SKM-1 (cell line): Measurements from ENCODE around the gene MTFMT.
A peak's percentile ranks its signal among the peaks of the same experiment; 100 is the strongest.
"Not testable (repeated sequence)": the region's sequence is repeated elsewhere in the genome, so short reads cannot be mapped to it uniquely, and the experiment has no call there.

ENCODE experiments used
- DNase-seq: peaks from one replicate; lab custom pipeline; 2025; ENCODE audit not compliant: unreplicated experiment; lab: John Stamatoyannopoulos, UW

Gene MTFMT

DNA sequence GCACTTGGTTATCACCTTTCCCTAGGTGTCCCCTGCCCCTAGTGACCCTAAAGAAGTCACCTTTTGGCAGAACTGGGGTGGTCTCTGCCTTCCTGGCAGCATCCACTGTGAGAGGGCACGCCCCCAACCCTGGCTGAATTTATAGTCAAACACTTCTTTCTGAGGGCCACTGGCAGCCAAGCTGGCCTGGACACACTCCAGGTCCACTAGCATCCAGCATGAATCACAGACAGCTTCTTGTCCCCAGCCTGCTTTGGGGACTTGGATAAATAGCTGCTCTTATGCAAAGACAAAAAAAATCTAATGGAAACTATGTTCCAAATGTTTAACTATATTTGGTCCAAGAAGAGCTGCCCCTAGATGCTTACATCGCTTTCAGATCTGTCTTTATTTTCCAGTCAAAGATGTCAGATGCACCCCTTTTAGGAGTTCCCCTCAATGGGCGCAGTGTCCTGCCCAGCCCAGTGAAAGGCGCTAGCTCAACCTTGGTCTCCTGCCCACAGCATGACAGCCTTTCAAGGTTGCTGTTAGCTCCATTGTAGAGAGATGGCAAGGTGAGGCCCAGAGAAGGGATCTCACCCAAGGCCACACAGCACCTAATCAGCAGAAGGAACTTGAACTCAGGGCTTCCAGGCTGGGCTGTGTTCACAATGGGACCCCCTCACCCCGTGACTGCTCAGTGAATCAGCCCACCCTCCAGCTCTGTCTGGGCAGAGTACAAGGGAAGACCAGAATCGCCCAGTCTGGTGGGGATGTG, 31.4 kb upstream of the MTFMT start:
- DNase-seq = no peak

DNA sequence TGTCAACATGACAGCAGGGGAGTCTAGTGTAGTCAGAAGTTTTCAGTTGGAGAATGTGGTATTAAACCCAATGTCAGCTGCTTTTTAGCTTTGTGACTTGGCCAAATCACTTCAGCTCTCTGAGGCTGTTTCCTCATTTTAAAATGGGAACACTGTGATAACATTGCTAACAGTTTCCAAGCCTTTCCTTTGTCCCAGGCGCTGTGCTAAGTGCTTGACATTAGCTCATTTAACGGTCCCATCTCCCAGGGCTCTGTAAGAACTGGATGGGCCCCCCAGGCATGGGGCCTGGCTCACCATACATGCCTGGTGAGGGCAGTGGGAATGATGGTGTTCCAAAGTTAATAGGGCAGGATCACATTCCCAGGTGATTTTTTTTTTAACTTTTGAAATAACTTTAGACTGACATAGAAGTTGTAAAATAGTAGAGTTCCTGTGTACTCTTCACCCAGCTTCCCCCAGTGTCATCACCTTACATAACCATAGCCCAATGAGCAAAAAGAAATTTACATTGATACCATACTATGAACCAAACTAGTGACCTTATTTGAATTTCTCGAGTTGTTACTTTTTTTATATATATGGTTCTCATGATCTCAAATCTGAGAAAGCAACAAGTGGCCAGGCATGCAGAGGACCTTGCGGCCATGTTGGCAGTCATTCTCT, 30.6 kb upstream of the MTFMT start:
- DNase-seq = no peak

DNA sequence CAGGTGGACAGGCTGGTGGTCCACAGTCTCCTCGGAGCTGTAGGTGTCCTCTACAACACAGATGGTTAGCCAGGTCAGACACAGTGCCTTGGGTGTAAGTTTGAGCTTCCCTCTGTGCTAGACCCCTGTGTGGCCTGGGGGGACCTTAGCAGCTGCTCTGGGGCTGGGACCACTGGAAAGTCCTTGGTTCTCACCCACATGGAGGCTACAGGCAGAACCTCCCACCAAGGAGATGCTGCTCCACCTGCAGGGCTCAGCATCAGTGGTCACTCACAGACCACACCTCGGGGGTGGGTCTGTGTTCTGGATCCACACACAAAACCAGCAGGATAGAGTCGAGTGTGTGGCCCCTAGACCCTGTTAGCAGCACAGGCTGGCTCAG, 29.9 kb upstream of the MTFMT start:
- DNase-seq = no peak

DNA sequence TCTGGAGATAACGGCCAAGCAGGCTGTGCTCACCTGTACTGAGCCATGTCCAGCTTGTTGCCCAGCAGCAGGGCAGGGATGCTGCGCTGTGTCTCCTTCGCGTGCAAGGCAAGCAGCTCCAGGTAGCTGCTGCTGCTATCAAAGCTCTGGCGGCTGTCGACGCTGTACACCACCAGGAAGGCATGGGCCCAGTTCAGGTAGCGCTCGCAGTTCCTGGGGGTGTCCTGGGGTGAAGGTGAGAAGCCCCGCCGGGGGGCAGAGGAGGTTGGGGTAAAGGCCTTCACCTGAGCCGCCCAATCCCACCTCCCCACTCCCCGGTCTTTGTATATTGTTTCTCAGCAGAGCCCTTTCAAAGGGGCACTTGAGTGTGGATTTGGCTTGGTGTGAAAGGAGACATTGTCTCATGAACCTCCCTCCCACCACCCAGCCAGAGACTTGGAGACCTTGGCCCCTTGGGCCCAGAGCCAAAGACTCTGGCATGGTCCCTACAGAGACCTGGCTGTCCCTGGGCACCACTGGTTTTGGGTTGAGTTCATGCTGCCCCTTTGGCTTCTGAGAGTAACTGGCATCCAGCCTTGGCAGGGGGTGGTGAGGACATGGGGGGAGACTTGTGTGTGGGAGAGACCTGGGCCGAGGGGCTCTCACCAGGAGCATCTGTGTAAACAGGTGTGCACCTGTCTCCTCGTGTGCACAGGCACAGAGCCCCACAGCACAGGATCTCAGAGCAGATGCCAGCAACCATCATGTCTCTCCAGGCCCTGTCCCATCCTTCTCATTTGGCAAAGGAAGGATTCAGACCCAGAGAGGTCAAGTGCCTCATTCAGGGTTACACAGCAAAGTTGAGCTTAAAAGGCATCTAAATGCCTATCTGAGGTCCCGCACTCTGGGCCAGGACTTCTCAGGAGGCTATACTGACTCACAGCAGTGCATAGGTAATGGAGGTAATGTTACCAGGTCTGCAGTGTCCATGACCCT, 29.2 kb upstream of the MTFMT start:
- no peak for DNase-seq

DNA sequence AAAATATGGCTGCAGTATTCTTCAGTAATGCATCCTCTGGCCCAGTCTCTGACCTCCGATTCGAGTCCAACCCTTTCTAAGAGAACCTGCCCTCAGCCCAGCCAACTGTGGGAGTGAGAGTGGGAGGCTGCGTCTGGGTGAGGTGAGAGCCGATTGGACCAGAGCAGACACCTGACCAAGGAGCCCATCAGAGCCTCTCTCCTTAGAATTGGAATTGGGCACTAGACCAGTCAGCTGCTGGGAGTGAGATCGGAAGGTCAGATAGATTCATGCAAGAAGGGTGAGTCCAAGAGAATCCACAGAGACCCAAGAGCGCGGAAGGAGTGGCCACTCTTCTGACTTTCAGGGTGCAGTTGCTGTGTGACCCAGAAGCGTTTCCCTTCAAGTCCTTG, 28.1 kb upstream of the MTFMT start:
- DNase-seq = no peak

DNA sequence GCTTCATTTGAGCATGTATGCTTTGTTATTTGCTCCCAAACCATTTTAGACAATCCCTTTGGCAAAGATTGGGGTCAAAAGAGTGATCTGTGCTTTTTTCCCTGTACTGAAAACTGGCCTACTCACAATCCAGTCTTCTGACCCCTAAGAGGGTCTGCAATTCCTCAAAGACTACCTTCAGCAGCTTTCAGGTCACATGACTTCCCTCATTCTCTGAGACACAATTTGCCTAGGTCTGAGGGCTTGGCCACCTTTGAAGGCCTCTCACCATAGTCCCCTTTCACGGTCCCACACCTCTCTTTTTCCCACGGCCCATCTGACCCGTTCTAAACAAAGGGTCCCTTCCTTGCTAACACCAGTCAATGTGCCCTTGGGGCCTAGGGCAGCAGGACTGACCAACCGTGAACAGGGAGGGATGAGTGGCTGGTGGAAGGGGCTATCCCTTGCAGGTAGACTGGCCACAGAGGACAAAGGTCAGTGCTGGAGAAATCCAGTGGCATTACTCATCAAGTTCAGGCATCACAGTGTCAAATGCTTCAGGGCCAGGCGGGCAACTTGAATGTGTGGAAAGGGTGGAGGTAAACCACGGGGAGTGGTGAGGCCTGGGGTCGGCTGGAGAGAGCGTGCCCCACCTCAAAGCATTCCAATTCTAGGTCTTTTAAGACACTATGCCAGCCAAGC, 27.6 kb upstream of the MTFMT start:
- no peak for DNase-seq

DNA sequence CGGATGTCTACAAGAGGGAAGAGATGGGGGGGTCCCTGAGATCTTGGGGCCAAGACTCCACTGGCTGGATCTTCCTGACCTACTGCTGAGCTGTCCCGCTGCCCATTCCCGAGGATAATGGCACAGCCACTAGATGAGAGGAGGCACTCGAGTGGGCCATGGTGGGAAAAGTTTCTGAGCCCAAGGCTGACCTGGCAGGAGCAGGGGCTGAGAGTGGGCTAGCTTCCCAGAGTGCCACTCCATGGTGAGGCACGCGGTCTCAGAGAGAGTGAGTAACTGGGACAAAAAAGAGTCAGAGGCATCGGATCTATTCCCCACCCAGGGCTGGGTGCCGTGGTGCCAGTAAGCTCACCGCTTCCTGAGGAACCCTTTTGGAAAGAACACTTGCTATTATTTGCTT, 26.7 kb upstream of the MTFMT start:
- no peak for DNase-seq

DNA sequence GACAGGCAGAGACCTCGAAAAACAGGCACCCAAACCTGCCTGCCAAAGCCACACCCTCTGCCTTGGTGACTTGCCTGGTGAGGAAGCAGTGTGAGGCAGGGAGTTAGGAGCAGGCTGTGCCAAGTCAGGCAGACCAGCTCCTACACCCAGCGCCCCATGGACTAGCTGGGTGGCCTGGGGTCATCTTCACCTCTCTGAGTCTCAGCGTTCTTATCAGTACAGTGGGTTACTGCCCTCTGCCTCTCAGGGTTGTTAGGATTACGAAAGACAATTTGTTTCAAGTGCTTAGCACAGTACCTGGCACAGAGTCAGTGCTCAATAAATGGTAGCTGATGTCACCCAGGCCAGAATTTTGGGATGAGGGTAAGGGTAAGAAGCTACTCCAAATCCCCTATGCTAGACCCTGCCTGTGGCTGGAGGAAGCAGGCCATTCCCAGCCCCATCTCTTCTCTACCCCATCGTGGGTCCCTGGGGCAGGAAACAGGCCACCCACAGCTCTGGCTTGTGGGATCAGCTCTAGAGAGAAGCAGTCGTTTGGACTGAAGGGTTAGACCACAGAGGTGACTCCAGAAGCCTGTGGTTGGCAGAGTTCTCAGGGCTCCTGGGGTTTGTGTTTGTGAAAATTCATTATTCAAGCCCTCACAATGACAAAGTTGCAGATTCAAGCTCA, 25.9 kb upstream of the MTFMT start:
- DNase-seq = no peak

DNA sequence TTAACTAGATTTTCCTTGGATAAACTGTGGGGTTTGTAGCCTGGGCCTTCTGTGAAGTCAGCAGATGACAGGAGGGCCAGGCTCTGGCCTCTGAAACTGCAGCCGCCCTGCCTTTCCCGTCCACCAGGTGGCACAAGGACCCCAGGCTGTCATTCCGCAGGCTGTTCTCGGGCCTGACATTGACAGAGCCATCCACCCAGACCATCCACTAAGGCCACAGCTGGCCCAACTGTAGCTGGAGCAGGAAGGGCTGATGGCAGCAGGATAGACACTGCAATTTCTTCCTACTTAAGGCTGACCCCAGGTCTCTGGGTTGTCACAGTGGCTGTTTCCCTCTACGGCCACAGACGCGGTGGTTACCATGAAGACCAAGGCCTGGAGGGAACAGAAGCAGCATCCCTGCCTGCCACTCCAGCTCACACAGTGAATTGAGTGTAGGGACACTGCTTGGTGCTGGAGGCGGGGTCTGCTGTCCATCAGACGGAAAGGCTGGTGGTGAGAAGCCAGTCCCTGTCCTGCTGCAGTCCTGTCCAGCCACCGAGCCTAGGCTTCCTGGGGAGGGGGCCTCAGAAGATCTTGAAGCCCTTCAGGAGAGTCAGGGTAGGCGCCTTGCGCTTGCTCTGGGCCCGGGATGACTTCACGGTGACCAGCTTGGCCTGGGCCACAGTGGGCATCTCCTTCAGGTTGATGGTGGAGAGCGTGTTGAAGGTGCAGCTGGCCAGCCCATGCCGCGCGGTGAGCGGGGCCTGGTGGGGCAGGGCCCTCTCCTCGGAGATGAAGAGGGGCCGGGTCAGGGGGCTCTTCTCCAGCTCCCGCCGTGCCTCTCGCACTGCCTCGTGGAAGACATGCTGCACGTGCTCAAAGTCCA, 25.1 kb upstream of the MTFMT start:
- DNase-seq = peak; percentile 22

DNA sequence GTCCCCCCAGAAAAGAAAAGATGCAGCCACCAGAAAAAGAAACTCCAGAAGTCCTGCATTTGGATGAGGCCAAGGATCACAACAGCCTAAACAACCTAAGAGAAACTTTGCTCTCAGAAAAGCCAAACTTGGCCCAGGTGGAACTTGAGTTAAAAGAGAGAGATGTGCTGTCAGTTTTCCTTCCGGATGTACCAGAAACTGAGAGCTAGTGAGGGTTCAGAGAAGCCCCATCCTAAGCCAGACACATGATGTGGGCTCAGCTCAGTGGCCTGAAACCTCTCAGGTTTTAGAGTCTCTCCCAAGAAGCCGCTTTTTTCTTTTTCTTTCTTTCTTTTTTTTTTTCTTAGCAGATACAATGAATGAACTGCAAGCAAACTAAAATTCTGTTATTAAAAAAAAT, 23.5 kb upstream of the MTFMT start:
- DNase-seq = no peak

DNA sequence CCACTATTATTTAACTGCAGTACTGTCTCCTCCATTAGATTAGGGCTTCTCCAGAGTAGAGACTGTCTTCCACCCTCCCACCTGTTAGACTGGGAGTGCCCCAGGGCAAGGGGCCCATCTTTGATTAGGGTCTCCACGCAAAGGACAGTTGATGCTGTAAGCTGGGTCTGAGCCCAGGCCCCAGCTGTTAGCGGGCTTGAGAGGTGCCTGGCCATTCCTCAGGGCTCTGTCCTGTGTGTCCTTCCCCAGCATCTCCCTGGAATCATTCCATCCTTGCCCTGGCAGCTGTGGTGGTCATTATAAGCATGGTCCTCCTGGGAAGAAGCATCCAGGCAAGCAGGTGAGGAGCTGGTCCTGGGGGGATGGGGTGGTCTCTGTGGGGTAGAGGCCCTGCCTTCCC, 21.8 kb upstream of the MTFMT start:
- no peak for DNase-seq

DNA sequence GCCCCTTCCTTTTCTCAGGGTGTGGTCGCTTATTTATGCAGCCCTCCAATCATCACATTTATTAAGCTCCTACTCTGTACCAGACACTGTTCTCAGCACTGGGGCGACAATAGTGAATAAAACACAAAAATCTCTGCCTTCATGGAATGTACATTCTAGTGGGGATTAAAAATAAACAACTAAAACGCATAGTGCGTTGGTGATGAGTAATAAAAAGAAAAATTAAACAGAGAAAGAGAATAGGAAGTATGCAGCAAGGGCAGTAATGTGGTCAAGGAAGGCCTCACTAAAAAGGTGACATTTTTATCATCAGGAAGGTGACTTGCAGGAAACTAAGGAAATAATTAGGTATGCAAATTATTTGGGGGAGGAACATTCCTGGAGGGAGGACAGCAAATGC, 20.8 kb upstream of the MTFMT start:
- no peak for DNase-seq

DNA sequence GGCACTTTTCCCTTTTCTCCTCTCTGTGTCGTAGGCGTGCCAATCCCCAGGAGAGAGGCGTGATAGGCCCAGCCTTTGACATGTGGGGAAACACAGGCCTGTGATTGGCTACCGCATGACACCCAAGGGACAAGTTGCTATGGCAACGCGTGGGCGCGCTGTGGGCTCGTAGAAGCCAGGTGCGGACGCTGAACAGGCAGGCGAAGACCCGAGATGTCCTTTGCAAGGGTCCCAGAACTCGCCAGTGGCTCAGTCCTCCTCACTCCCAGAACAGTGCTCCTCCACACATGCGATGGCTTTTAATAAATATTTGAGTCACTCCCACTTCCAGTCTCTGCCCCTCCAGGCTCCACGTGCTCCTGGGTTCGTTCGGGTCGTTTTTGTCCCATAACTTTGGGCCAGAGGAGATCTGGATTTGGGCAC, 20.0 kb upstream of the MTFMT start:
- peak; percentile 83 for DNase-seq

DNA sequence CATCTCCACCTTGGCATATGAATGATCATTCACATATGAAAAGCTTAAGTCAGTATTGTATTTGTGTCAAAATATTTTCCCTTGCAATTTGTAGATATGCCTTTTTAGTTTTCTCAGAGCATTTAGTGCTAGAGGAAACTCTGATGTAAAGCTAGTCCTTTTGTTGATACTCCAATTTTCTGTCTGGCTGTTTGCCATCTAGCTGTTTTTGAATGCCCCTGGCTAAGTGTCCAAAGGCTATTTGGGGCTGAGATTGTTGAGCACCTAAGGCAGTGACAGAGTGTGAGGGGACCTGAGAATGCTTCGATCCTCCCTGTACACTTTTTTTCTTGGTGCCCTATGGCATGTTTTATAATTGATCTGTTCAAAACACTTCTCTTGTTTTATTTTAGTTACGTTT, 18.8 kb upstream of the MTFMT start:
- DNase-seq = no peak

DNA sequence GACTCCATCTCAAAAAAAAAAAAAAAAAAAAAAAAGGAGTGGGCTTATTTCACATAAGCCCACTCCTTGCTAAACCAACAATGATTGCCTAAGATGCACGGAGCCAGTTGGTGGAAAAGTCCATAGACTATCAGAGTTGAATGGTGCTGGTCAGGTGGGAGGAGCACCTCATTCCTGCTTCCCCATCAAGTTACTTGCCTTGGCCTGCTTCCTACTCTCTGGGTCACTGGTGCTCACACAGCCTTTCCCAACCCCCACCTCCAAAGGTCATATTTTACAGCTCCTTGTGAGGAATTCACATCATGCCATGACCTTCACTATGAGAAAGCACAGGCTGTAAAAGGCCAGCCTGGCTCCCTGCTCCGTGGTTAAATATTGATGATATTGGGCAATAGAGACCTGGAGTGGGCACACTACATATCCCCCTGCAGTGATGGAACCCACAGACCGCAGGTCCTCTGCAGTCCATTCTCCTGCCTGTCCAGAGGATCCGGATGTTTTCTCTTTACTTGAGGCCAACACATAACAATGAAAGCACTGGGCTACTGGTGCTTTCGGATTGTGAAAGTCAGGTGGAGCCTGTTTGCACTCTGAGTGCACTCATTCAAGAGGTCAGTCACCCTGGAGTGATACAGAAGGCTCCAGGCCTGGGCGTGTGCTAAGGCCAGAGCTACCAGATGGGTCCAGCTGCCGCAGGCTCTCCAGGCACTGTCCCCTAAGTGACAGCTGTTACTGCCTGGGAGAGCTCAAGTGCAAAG, 15.5 kb upstream of the MTFMT start, which contains the start of gene SLC51B:
SLC51B (plus strand) TSS at position 664 of the 758 bp plus-strand sequence. CDS start 4,618 bp downstream, outside the sequence.
- no peak for DNase-seq

DNA sequence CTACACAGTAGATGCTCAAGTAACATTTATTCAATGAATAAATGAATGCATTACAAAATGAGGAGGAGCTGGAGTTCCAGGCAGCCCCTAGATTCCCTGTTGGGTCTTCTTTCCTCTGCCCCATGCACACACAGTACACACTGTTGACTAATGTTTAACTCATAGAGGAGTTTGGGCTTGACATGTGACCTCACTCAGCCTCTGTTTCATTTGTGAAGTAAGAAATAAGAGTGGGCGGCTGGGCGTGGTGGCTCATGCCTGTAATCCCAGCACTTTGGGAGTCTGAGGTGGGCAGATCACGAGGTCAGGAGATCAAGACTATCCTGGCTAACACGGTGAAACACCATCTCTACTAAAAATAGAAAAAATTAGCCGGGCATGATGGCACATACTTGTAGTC, 14.8 kb upstream of the MTFMT start:
- DNase-seq = not testable (repeated sequence)

DNA sequence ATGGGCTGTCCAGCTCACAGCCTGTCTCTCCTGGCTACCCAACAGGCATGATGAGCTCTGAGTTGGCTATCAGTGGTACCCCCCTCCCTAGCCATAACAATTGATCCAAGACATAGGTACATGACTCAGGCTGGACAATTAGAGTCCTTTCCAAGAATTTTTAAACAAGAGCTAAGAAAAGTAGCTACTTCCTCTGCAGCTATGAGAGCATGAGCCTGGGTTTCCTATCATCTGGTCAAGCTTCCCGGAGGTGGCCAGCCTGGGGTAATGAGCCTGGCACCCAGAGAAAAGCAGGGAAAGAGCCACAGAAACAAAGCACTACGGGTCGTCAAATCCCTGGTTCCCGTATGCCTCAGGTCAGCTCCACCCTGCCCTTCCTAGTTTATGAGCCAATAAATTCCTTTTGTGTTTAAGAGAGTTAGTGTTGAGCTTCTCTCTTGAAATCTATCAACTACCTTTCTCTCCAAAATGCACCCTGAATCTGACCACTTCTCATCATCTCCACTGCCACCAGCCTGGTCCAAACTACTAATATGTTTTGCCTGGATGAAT, 13.4 kb upstream of the MTFMT start:
- DNase-seq = no peak

DNA sequence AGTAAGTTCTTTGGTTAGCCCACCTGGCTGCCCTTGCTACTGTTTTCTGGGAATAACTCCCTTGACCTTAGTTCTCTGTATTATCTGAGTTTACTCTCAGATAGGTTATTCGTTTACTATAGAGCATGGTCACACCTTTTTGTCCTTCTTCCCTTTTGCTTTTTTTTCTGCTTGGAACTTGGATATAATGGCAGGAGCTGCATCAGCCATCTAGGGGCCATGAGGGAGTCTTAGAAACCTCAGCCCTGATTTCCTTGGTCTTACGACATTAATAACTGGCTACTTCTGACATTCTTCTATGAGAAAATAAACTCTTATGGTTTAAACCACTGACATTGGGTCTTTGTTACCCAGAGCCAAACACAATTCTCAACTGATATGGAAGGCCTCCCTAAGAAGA, 12.3 kb upstream of the MTFMT start:
- DNase-seq = no peak
